Keratinocyte (primary cell): ENCODE results near the gene R3HDM1.

Experiments
- EZH2 ChIP-seq: IDR thresholded peaks from one replicate; pipeline ENCODE4 v1.6.1; 2012; ENCODE audit warnings: inconsistent platforms, mild to moderate bottlenecking, low read length, moderate library complexity
- TF ChIP-seq, protein P1 (sequence below), 3 experiments: IDR thresholded peaks in 1 of 3; conservative IDR thresholded peaks in 1 of 3; optimal IDR thresholded peaks in 1 of 3; 2 replicates in 2 of 3; 3 replicates in 1 of 3; pipeline versions ENCODE3 to v1.5.1; 2011; ENCODE audit warnings: low read length in 3 of 3, mild to moderate bottlenecking in 3 of 3, moderate library complexity in 2 of 3, control low read depth in 1 of 3, inconsistent platforms in 1 of 3; ENCODE audit not compliant: insufficient read depth in 2 of 3; ENCODE audit errors: extremely low read depth in 1 of 3

DNA sequence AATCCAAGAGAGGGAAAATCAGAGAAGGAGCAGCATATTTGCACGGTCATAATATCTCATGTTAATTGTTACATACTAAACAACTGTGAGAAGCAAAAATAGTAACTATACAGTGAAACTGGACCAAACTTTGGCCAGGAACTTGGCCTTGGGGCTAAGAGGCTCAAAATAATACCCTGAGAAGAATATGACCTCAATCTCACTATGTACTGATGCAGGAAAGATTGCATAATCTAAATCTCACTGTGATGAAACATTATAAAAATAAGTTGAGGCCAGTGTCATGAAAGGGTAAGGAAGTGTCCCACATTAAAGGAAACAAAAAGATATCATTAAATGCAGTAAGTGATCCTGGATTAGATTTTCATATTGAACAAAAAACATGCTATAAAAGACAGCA lies 36.8 kb upstream of the R3HDM1 start:
- TF ChIP-seq, protein P1, sequence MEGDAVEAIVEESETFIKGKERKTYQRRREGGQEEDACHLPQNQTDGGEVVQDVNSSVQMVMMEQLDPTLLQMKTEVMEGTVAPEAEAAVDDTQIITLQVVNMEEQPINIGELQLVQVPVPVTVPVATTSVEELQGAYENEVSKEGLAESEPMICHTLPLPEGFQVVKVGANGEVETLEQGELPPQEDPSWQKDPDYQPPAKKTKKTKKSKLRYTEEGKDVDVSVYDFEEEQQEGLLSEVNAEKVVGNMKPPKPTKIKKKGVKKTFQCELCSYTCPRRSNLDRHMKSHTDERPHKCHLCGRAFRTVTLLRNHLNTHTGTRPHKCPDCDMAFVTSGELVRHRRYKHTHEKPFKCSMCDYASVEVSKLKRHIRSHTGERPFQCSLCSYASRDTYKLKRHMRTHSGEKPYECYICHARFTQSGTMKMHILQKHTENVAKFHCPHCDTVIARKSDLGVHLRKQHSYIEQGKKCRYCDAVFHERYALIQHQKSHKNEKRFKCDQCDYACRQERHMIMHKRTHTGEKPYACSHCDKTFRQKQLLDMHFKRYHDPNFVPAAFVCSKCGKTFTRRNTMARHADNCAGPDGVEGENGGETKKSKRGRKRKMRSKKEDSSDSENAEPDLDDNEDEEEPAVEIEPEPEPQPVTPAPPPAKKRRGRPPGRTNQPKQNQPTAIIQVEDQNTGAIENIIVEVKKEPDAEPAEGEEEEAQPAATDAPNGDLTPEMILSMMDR (optimal IDR thresholded peaks at IDR 0.05 in 1 of 3, IDR thresholded peaks at IDR 0.05 in 1 of 3, conservative IDR thresholded peaks at IDR 0.05 in 1 of 3; ENCODE audit: extremely low read depth in 1 of 3, insufficient read depth in 2 of 3, low read length in 3 of 3): no peak
- TF ChIP-seq EZH2: no peak
